HCEC 1CT (cell line): Measurements from ENCODE around the gene C19orf38.

ENCODE experiments used
- DNase-seq: peaks from one replicate; pipeline ENCODE4 v3.0.0-alpha.2; 2017

C19orf38 gene, protein sequence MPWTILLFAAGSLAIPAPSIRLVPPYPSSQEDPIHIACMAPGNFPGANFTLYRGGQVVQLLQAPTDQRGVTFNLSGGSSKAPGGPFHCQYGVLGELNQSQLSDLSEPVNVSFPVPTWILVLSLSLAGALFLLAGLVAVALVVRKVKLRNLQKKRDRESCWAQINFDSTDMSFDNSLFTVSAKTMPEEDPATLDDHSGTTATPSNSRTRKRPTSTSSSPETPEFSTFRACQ

DNA sequence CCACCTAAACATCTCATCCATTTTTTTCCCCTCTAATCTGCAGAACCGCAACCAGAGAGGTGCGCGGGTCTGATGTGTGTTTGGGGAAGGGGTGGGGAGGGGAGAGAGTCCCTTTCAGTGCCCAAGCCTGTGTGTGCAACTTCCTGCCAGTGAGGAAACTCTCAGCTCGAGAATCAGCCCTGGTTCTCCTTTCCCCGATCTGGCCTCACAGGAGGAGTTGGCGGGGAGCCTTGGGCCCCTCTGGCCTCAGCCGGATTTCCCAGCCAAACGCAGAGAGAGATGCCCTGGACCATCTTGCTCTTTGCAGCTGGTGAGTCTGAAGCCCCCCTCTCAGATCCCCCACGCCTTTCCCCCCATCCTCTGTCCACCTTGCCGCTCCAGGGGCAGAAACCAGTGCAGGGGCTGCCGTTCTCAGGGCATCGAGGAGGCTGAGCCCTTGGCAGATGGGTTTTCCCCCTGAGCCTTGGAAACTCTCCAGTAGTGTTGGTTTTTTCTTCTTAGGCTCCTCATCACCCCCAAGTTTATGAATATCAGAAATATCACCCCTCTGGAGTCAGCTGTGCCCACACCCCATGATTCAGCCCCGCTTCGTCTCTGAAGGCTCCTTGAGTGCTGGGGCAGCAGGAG lies at the start of gene C19orf38:
Gene C19orf38, plus strand, starts transcription at position 186 of the 627 bp plus-strand sequence. Its CDS starts 94 bp downstream, at position 280.
- no peak for DNase-seq

DNA sequence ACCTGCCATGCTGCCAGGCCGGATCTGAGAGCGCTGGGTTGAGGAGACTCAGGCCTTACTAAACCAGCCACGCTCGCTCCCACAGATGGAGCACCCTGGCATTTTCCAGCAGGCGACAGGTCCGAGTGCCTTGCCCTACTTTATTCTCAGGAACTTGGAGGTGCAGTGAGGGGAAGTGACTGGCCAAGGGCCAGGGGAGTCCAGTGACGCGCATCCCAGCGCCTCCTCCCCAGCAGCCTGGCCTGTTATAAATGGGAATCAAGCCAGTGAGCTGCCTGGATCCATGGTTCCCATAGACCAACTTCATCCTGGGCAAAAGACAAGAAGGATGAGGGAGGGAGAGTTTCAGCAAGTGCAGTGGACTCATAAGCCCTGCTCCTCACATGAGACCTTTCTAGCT lies 47.7 kb upstream of the C19orf38 start:
- no peak for DNase-seq

DNA sequence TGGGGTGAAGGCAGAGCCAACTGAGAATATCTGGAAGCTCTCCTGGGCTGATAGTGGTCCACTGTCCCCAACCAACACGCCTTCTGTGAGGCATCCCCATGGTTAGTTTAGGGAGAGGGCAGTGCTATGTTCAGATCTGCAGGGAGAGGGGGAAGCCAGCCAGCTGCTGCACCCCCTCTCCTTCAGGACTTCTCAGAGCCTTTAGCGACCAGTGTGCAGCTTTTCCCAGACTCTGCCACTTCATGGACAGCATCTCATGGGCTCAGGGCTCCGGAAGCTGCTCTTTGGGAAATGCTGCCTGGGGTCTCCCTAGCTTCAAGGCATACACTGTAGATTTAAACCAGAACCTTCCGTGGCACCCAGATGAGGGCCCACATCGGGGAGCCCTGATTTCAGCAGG lies 45.7 kb upstream of the C19orf38 start:
- no peak for DNase-seq

DNA sequence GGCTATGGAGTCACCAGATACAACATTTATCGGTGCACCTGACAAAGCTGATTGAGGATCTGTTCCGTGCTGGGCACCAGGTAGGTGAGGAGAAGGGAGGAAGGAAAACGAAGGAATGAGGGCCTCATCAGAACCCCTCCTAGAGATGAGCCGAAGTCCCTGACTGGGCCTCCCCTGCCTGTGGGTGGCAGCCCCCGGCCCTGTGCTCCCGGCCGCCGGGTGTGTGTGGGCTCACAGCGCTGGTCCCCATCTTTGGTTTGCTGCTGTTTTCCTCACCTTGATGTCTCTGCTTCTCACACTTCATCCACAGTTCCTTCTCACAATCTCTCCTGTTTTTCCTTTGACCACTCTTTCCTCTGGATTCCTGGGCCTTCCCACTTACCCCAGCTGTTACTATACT lies 45.0 kb upstream of the C19orf38 start:
- no peak for DNase-seq

DNA sequence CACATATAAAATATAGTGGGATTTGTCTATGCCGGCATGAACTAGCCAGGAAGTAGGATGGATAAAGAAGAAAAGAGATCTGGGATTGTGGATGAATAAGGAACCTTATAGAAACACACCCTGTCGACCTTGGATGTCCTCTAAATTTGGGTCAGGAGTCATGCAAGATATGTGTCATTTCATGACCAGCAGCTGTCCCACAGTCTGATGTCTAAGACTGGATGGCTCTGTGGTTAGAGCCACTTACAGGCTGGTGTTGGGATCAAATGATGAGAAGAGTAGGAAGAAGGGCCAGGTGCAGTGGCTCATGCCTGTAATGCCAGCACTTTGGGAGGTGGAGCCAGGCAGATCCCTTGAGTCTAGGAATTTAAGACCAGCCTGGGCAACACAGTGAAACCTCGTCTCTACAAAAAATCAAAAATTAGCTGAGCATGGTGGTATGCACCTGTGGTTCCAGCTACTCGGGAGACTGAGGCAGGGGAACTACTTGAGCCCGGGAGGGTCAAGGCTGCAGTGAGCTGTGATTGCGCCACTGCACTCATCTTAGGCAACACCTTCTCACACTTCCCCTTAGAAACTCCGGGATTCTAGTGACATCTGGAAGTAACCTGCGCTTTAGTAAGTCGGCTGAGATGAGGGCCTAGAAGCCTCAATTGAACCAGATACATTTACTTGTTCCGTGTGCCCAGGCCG lies 43.0 kb upstream of the C19orf38 start:
- DNase-seq: no peak

DNA sequence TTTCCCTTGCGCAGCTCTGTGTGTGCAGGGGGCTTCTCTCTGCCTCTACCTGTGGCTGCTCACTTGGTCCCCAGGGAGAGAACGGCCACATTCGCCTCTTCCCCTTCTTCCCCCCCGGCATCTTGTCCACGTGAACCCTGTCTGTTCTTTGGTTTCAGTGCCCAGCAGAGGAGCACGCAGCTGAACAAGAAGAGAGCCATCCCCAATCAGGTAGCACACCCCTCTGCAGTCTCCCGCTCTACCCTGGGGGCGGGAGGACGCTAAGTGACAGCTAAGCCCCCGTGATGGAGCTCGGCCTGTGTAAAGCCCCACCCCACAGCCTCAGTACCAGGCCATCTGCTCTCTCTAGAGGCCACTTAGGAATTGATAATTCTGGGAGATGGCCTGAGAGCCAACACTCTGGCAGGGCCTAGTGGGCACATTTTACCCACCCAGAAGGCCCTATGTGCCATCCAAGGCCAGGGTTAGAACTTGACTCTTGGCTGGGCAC lies 42.4 kb upstream of the C19orf38 start:
- no peak for DNase-seq

DNA sequence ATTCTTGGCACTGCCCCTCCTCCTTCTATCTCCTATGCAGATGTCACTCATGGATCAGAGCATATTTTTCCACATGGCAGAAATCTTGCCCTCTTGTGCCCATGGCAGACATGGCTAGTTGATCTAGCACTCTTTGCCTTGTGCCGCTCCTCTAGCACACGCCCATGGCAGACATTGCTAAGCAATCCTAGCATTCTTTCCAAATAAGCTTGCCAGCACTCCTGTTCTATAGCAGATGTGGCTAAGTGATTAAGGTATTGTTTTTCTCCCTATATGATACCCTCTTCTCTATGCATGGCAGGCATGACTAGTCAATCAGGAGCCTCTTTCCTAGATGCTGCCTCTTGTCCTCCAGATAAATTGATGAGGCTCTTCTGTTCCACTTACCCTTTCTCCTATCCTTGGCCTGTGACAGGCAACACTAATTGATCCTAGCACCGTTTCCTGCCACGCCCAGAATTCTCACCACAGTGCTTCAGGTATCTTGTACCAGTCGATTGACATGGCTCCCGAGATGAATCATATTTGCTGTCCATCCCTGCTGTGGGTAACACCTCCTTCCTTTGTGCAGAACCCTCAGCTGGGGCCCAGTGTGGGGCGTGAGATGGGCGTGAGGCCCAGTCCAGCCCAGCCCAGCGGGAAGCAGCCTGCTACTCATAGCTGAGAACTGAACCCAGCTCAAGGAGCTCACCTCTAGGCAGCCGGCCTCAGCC lies 39.1 kb upstream of the C19orf38 start:
- no peak for DNase-seq

DNA sequence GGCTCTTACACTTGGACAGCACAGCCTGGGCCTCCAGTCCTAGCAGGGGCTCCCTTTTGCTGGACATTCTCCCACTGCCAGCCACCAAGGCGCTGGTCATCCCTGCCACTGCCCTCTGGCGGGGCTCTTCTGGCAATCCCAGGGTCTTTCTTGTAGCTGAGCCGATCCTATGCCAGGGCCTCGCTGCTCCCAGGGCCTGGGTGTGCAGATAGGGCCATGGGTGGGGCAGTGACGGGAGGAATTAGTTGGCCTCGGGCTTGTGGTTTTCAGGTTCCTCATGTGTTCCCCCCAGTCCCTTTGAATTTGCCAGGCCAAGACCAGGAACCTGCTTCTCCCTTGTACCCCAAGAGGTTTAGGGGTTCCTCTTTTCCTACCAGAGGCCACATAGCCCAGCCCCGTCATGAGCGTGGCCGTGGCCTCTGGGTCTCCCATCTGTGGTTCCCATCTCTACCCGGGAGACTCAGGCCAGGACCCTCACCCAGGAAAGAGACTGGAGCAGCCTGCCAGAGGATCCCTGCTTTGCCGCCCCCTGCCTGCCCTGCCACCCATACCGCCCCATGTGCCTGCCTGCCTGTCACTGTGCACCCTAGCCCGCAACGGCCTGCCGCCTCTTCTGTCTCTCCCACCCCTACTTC lies 38.4 kb upstream of the C19orf38 start:
- no peak for DNase-seq

DNA sequence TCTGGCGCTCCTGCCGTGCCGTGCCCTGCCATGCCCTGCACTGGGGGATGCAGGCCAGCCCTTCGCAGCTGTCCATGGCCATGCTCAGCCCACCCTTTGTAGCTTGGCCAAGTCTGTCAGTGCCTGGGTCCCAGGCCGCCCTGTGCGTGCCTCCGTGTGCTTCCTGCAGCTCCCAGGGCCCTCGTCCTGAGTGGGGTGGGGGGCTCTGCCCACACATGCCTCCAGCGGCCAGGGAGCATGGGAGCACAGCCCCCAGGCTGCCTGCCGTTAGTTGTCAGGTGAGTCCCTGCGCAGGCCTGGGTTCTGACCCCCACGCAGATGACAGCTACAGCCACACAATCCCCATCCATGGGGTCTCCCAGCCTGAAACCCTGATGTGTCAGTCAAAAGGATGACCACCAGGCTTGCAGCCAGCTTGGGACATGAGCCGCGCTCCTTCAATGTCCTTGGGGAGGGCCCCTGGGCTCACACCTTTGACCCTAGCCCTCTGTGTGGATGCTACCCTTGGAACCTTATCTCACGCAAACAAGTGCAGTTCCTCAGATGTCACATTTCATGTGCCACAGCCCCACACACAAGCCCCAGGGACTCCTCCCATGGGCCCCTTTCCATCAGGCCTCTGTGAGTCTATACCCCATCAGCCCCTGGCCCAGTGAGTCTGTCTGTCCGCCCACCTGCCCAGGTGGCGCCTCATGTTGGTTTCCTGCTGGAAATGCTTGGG lies 36.7 kb upstream of the C19orf38 start:
- no peak for DNase-seq

DNA sequence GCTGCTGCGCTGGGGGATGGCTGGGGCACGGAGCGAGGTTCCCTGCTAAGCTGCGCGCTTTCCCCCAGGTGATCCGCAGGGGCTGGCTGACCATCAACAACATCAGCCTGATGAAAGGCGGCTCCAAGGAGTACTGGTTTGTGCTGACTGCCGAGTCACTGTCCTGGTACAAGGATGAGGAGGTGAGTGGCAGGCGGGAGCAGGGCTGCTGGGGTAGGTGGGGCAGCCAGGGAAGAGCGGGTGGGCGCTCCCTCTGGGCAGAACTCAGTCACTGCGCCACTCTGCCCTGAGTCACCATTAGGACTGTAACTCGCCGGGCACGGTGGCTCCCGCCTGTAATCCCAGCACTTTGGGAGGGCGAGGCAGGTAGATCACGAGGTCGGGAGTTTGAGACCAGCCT lies 36.0 kb upstream of the C19orf38 start:
- DNase-seq: no peak

DNA sequence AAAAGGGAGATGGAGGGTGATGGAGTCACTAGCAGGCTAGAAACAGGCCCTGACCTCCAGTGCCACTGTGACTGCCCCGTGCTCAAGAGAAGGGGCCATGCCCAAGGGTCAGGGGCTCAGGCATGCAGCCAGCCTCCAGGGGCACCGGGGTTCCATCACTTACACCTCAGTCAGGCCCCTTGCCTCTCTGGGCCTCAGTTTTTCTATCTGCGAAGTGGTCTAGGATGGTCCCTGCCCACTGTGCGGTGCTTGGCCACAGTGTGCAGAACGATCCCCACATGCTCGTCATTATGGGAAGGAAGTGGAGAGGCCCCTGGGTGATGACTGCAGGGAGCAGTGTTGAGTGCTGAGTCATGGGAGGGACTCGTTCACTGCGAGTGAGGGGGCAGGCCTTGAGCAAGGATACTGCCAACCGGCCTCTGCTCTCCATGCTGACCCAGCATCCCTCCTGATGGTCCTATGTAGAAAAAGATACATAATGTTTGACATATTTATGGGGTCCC lies 35.3 kb upstream of the C19orf38 start:
- DNase-seq: peak; percentile 95

DNA sequence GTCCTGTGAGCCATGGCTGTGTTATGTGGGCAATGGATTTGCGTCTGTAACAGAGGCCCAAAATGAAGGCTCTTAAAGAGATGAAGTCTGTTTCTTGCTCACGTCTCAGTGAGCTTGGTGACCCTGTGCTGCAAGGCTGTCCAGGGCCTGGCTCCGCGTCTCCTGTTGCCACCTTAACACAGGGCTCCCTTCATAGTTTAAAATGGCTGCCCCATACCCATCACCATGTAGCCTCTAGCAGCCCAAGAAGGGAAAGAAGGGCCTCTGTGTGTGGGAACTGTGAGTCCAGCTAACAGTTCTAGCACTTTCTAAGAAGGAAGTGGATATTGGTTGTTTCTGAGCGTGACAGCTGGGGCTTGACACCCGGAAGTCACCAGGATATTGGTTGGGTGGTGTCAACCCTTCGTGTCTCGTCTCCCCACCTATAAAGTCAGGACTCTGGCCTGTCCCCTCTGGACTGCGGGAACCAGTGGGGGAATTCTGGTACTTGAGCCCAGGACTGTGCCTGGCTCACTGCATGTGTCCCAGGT lies 33.1 kb upstream of the C19orf38 start:
- no peak for DNase-seq

DNA sequence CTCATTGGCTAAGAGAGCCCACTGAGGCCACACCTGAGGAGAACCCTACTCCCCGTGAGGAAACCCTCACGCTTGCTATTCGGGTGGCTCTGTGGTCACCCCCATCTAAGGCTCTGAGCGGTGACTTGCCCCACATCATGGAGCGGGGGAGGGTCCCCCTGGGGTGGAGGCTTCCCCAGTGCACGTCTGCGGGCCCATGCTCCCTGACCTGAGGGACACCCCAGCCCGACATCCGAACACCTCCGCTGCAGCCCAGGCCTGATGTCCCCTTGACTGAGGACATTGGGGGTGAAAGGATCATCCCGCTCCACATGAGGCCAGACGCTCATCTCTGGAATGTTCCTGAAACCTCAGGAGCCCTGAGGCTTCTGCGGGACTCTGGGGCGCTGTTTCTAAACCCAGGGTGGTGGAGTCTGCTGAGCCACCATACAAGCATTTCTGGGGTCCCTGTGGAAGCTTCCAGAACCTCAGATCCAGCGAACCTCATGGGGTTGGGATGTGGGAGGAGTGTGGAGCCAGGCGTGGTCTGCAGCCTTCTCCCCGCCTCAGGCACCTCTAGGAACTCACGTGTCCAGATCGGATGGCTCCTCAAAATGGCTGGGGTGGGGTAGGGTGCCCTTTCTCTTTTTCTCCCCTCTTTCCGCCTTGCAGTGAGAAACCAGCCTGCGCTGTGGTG lies 32.1 kb upstream of the C19orf38 start:
- peak; percentile 59 for DNase-seq

DNA sequence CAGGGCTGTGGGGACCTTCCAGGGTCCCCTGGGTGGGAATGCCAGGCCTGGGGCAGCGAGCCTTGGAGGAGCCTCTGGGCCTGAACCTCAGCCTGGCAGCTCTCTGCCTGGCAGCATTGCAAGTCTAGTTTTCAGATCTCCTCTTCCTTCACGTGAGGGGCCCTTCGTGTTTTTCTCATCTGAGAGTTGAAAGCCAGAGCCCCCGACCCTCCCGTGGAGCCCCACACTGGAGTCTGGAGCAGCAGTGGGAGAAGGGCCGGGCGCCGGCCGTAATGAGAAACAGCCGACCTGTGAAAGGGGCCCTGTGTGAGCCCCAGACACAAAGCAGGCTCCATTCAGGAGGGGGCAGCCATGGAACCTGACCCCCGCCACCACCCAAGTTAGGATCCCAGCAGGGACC lies 31.5 kb upstream of the C19orf38 start:
- DNase-seq: no peak

DNA sequence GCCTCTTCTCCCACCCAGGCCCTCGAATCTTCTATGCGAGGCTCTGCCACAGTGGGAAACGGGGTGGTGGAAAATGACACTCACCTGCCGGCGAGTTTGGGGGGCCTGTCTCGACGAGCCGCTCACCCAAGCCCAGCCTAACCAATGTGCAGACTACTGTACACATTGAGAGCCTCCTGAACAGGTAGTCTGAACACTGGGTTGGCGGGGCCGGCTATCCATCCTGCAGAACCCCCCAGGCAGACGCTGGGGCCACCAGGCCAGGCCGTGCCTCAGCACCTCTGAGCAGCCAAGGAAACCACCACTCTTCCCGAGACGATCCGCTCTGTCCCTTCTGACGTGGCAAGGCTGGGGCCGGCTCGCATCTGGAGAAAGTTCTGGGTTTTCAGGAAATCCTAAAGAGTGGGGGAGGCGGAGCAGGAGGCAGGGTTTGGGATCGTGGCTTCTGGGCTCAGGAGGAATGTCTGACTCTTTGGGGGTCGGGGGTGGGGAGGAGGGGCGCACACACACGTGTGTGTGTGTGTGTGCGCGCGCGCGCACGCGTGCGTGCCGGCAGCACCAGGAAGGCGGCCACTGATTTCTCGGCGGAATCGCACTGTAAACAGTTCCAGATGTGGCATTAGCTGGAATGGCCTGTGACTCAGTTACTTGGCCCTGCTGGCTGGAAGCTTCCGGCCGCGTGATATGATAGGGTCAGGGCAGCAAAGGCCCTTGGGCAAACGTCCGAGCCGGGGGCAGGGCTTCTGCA lies 30.8 kb upstream of the C19orf38 start:
- DNase-seq: peak; percentile 99

DNA sequence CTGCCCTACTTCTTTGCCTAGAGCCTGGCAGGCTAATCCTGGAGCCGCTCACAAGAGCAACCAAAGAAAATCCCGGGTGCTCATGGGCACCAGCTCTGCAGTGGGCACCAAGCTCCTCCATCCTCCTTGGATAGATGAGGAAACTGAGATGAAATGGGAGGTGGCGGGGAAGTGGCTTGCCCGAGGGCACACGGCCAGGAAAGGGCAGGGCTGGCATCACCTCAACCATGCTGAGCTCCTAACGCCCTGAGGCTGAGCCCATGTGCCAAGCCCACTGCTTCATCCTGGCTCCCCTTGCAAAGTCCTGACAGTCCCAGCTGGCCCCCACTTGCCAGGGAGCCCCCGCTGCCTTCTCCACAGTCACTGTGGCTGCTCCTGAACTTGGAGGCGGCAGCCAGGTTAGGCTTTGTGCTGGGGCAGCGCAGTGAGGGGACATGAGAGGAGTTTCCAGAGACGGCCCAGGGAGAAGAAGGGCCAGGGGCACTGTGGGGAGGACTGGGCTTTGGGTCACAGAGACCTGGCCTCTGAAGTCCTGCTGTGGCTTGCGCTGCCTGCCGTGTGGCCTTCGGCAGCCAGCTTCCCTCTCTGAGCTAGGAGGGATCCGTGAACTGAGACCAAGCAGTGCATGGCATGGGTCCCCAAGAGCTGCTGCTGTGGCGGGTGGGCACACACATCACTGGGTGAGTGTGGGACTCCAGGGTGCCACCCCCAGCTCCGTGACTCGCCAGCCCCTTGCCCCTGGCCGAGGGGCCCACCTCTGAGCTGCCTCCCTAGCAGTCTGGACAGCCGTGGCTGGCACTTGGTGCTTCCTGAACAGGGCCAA lies 29.7 kb upstream of the C19orf38 start:
- no peak for DNase-seq

DNA sequence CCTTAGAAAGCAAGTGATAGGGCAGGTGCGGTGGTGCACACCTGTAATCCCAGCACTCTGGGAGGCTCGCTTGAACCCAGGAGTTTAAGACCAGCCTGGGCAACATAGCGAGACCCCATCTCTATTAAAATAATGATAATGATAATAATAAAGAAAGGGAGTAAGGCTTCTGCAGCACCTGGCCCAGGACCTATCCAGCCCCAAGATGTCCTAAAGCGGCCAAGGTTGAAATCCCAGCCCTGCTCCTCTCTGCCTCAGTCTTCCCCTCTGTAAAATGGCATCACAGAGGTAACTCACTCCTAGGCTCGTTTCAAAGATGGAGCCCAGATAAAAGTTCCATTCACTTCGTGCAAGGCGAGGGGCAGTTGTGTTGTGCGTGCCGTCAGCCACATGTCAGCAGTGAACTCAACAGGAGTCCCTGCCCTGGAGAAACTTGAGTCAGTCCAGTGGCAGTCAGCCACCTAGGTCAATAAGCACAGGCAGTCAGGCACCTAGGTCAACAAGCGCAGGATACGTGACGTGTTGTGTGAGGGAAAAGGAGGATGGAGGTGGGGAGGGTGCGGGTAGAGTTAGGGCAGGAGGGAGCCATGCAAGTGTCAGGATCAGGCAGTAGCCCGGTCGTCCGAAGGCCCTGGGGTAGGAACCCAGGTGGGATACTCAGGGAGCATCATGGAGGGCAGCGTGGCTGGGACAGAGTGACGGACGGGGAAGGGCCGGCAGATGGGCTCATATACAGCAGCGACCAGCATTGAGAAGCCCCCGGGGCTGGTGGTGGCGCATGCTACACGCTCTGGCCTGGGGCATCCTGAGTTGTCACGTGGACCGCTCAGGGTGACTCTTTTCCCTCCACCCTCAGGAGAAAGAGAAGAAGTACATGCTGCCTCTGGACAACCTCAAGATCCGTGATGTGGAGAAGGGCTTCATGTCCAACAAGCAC lies 28.8 kb upstream of the C19orf38 start:
- DNase-seq: no peak

DNA sequence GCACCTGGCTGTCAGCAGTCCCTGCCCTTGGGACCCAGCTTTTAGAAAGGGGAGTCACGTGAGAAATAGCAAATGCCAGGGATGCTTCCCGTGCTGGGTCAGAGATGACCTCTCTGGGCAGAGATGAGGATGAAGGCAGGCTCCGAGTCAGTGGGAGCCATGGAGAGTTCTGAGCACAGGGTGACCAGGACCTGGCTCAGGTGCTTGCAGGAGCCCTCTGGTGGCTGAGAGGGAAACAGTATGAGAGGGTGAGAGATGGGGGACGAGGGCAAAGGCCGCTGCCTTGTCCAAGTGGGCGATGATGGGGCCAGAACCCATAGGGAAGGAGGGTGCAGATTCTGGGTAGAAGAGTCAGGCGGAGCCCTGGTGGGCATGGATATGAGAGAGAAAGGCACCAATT lies 28.0 kb upstream of the C19orf38 start:
- no peak for DNase-seq
